HEK293 (cell line): ENCODE results near the gene CMTM2.

Experiments used
- CTCF ChIA-PET: fragments of 350-600 bp; formaldehyde crosslinking; extraction: SDS; loops from one replicate; lab custom pipeline; 2021; ENCODE audit warnings: antibody characterized with exemption; lab: Yijun Ruan, JAX
- POLR2A ChIA-PET: fragments of 300-600 bp; formaldehyde crosslinking; extraction: SDS; loops from one replicate; lab custom pipeline; 2020; ENCODE audit warnings: antibody characterized with exemption, inconsistent platforms; lab: Yijun Ruan, JAX
- H3K27ac ChIP-seq: fragments of 200-500 bp; sonication (Bioruptor generic); 2 replicates; pipeline ENCODE4 v1.5.1; 2014; ENCODE audit warnings: low read depth, low read length, control low read depth, inconsistent platforms; ENCODE audit errors: extremely low read depth
- H3K36me3 ChIP-seq, 2 experiments: fragments of 200-500 bp in 1 of 2; sonication (Bioruptor generic) in 1 of 2; 1 replicate in 1 of 2; 2 replicates in 1 of 2; pipeline ENCODE4 v1.5.1; 2014 to 2017; ENCODE audit warnings: inconsistent platforms in 2 of 2, low read length in 2 of 2; ENCODE audit not compliant: control insufficient read depth in 2 of 2, insufficient read depth in 1 of 2
- H3K4me1 ChIP-seq: fragments of 200-500 bp; sonication (Bioruptor generic); 2 replicates; pipeline ENCODE4 v1.5.1; 2014; ENCODE audit warnings: mild to moderate bottlenecking, low read length, inconsistent platforms; ENCODE audit not compliant: control insufficient read depth, insufficient read depth
- H3K4me3 ChIP-seq: 2 replicates; pipeline ENCODE4 v1.5.1; 2011; ENCODE audit warnings: low read depth, mild to moderate bottlenecking, control low read depth, low read length, moderate library complexity
- H3K9me3 ChIP-seq: fragments of 200-500 bp; sonication (Bioruptor generic); 2 replicates; pipeline ENCODE4 v1.5.1; 2014; ENCODE audit warnings: low read depth, low read length, inconsistent platforms; ENCODE audit not compliant: control insufficient read depth, insufficient read depth
- ATF2 ChIP-seq: fragments of 450-650 bp; formaldehyde crosslinking; IDR thresholded peaks from 2 replicates; pipeline ENCODE4 v1.5.1; 2016; ENCODE audit warnings: missing biosample characterization, missing genetic modification characterization, low read depth
- GLIS1 ChIP-seq: fragments of 450-650 bp; formaldehyde crosslinking; IDR thresholded peaks from 2 replicates; pipeline ENCODE4 v1.5.1; 2016; ENCODE audit warnings: missing biosample characterization, missing genetic modification characterization
- HOXD13 ChIP-seq: sonication (generic); formaldehyde crosslinking; IDR thresholded peaks from 2 replicates; pipeline ENCODE4 v1.8.0; 2022; ENCODE audit warnings: missing genetic modification reagents, borderline replicate concordance
- PRDM1 ChIP-seq: fragments of 450-650 bp; formaldehyde crosslinking; IDR thresholded peaks from 2 replicates; pipeline ENCODE4; 2016; ENCODE audit warnings: missing biosample characterization, missing genetic modification characterization
- PRDM6 ChIP-seq: fragments of 450-650 bp; formaldehyde crosslinking; IDR thresholded peaks from 2 replicates; pipeline ENCODE4 v1.5.1; 2017; ENCODE audit warnings: missing biosample characterization, missing genetic modification characterization
- REST ChIP-seq: fragments of 450-650 bp; formaldehyde crosslinking; IDR thresholded peaks from 2 replicates; pipeline ENCODE4 v1.5.1; 2016; ENCODE audit warnings: missing biosample characterization, missing genetic modification characterization
- SP2 ChIP-seq: fragments of 450-650 bp; formaldehyde crosslinking; IDR thresholded peaks from 2 replicates; pipeline ENCODE4 v1.5.1; 2016; ENCODE audit warnings: missing biosample characterization, missing genetic modification characterization
- SP3 ChIP-seq: fragments of 450-650 bp; formaldehyde crosslinking; IDR thresholded peaks from 2 replicates; pipeline ENCODE4 v1.5.1; 2016; ENCODE audit warnings: missing biosample characterization, missing genetic modification characterization
- WT1 ChIP-seq: fragments of 450-650 bp; formaldehyde crosslinking; IDR thresholded peaks from 2 replicates; pipeline ENCODE4 v1.5.1; 2016; ENCODE audit warnings: missing biosample characterization, missing genetic modification characterization
- ZBTB20 ChIP-seq: fragments of 450-650 bp; formaldehyde crosslinking; IDR thresholded peaks from 2 replicates; pipeline ENCODE4 v1.5.1; 2016; ENCODE audit warnings: missing biosample characterization, missing genetic modification characterization
- ZNF140 ChIP-seq: fragments of 450-650 bp; formaldehyde crosslinking; IDR thresholded peaks from 2 replicates; pipeline ENCODE4 v1.5.1; 2016; ENCODE audit warnings: missing biosample characterization, missing genetic modification characterization
- ZNF146 ChIP-seq: fragments of 450-650 bp; formaldehyde crosslinking; IDR thresholded peaks from 2 replicates; pipeline ENCODE4 v1.5.1; 2016; ENCODE audit warnings: missing biosample characterization, missing genetic modification characterization
- ZNF23 ChIP-seq: fragments of 450-650 bp; formaldehyde crosslinking; IDR thresholded peaks from 2 replicates; pipeline ENCODE4 v1.5.1; 2016; ENCODE audit warnings: missing biosample characterization, missing genetic modification characterization, borderline replicate concordance
- ZNF341 ChIP-seq: fragments of 450-650 bp; formaldehyde crosslinking; IDR thresholded peaks from 2 replicates; pipeline ENCODE4; 2016; ENCODE audit warnings: low read depth, missing biosample characterization, missing genetic modification characterization
- ZNF514 ChIP-seq: fragments of 450-650 bp; formaldehyde crosslinking; IDR thresholded peaks from 2 replicates; pipeline ENCODE4 v1.5.1; 2016; ENCODE audit warnings: missing biosample characterization, missing genetic modification characterization
- ZNF610 ChIP-seq: fragments of 450-650 bp; formaldehyde crosslinking; IDR thresholded peaks from 2 replicates; pipeline ENCODE4 v1.5.1; 2016; ENCODE audit warnings: missing biosample characterization, missing genetic modification characterization, borderline replicate concordance
- ZNF707 ChIP-seq: fragments of 450-650 bp; formaldehyde crosslinking; IDR thresholded peaks from 2 replicates; pipeline ENCODE4 v1.5.1; 2016; ENCODE audit warnings: missing biosample characterization, missing genetic modification characterization
- ZSCAN16 ChIP-seq: fragments of 450-650 bp; formaldehyde crosslinking; IDR thresholded peaks from 2 replicates; pipeline ENCODE4 v1.5.1; 2016; ENCODE audit warnings: missing biosample characterization, missing genetic modification characterization
- ZSCAN30 ChIP-seq: fragments of 450-650 bp; IDR thresholded peaks from 2 replicates; pipeline ENCODE4 v1.5.1; 2018; ENCODE audit warnings: missing biosample characterization, mild to moderate bottlenecking, missing genetic modification characterization, moderate library complexity
- ZSCAN4 ChIP-seq: fragments of 450-650 bp; formaldehyde crosslinking; IDR thresholded peaks from 2 replicates; pipeline ENCODE4 v1.5.1; 2017; ENCODE audit warnings: missing biosample characterization, missing genetic modification characterization

CMTM2 gene

GRCh38 chr16:66548068-66548467 is 31.2 kb upstream of the CMTM2 start:
- H3K27ac ChIP-seq: no peak overlapping the region
- H3K4me3 ChIP-seq: no peak overlapping the region
- H3K36me3 ChIP-seq: peaks cover 0 to 10% of the 10 kb centered on the region in 2 experiments; a peak in 2 of 3 replicates
- POLR2A ChIA-PET: no interaction called here
- no peaks in the 10 kb centered on the region for H3K4me1 ChIP-seq
- no peaks in the 10 kb centered on the region for H3K9me3 ChIP-seq
- CTCF ChIA-PET: interaction anchor here (0.5 to 0.6 kb wide), 2 partner anchors 79 to 192 kb away, joined by 3 read pairs; no protein-coding TSS in a partner anchor
- TF ChIP-seq ZSCAN16 (tag by site-specific recombination) (no peak), ZNF146 (tag by site-specific recombination) (no peak), ZNF707 (tag by site-specific recombination) (no peak), ZNF23 (tag by site-specific recombination) (no peak)

- TF ChIP-seq REST (tag by site-specific recombination): no peak
- peak; percentile 25 for TF ChIP-seq ZBTB20 (tag by site-specific recombination)
- TF ChIP-seq PRDM1 (tag by site-specific recombination): peak; percentile 53
- no peak for TF ChIP-seq SP3 (tag by site-specific recombination)
- TF ChIP-seq, all 188 proteins: peak for 2
- Histone ChIP-seq H3K4me1 (no peaks in the 10 kb centered on the region), H3K4me3 (no peak overlapping the region), H3K27ac (peak overlapping the region; percentile 85; the same call in 1 of the 2 replicates), H3K9me3 (no peaks in the 10 kb centered on the region), H3K36me3 (peaks cover 0 to 5% of the 10 kb centered on the region in 2 experiments; a peak in 2 of 3 replicates)
- CTCF ChIA-PET: no interaction called here
- POLR2A ChIA-PET: interaction anchor here (0.6 kb wide), 1 partner anchor 193 kb away, joined by 3 read pairs; no protein-coding TSS in a partner anchor
Observed at GRCh38 chr16:66548868-66549267, 30.4 kb upstream of the CMTM2 start.

- Histone ChIP-seq H3K36me3 (peaks cover 0 to 8% of the 10 kb centered on the region in 2 experiments; a peak in 2 of 3 replicates), H3K4me3 (peak within 1 kb of the TSS; percentile 59), H3K9me3 (no peaks in the 10 kb centered on the region), H3K27ac (peak within 1 kb of the TSS; percentile 85), H3K4me1 (no peaks in the 10 kb centered on the region)
- ChIA-PET CTCF (interaction anchor here (1.4 to 1.7 kb wide), 2 partner anchors 37 to 59 kb away, joined by 4 to 5 read pairs; no protein-coding TSS in a partner anchor), POLR2A (interaction anchor here (0.6 kb wide), 1 partner anchor 192 kb away, joined by 3 read pairs; no protein-coding TSS in a partner anchor)
- TF ChIP-seq ZBTB20 (tag by site-specific recombination): peak; percentile 77
- no peak for TF ChIP-seq ZNF514
- no peak for TF ChIP-seq ZNF610
- TF ChIP-seq SP2 (tag by site-specific recombination): peak; percentile 82
- no peak for TF ChIP-seq ATF2 (tag by site-specific recombination)
- peak; percentile 51; the same call in 1 of the 2 replicates for TF ChIP-seq ZNF341
- peak; percentile 51 for TF ChIP-seq ZSCAN30 (tag by site-specific recombination)
- TF ChIP-seq ZSCAN4: no peak
- no peak for TF ChIP-seq PRDM6
- TF ChIP-seq HOXD13 (CRISPR knock-in tag): no peak
- TF ChIP-seq WT1 (tag by site-specific recombination): no peak
- 0 out of 2 replicates have a peak, but pooled peaks have one; percentile 6 for TF ChIP-seq ZNF140 (tag by site-specific recombination)
- 0 out of 2 replicates have a peak, but pooled peaks have one; percentile 25 for TF ChIP-seq GLIS1 (tag by site-specific recombination)
Observed at GRCh38 chr16:66549284-66550131, 29.8 kb upstream of the CMTM2 start, which contains the start of gene TK2. Gene TK2 (minus strand): TSS chr16:66550122. CDS start chr16:66550061, 61 bp downstream.
